NCI-H2171 treated with DMSO at 0.1 percent for 48 hours (cell line): ENCODE measurements around the gene PRICKLE1.

Experiments
- DNase-seq: peaks from one replicate; lab custom pipeline; 2025; lab: John Stamatoyannopoulos, UW

Gene PRICKLE1

GRCh38 chr12:42588524-42589464, 752 bp downstream of the PRICKLE1 start:
- DNase-seq = peak; percentile 74

DNA sequence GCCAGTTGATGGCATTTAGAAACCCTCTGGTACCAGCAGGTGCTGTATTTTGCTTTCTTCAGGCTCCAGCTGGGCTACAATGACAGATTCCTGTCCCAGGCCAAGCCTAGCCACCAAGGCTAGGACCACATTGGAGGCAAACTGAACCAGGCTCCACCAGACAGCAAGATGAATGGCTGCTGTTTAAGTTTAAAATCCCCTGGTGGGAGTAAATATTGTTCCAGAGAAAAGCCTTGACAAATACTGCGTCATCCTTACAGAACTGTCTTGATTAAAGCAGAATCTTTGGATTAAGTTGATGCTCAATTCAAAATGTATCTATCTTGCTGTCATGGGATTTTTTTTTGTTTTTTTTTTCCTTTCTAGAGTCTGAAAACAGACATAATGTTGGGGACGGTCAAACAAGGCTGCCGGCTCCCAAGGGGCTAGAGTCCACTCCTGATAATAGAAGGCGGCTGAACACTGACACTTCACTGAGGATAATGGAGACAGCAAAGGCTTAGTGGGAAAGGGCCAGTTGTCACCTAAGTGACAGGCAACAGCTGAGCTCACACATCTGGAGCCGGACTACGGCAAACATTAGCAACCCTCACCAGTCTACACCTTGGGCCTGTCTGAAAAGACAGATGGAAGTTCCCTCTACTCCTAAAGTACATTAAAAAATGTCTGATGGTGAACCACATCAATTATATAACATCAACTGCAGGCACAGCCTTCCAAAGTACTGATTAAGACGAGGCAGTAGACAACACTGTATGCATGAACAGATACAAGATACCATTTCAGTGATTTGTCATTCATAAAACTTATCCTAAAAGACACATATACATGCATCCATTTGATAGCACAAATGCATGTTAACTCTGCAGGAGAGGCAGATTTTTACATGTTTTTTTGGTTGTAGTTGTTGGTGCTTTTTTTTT, 1.7 kb downstream of the PRICKLE1 start:
- no peak for DNase-seq

DNA sequence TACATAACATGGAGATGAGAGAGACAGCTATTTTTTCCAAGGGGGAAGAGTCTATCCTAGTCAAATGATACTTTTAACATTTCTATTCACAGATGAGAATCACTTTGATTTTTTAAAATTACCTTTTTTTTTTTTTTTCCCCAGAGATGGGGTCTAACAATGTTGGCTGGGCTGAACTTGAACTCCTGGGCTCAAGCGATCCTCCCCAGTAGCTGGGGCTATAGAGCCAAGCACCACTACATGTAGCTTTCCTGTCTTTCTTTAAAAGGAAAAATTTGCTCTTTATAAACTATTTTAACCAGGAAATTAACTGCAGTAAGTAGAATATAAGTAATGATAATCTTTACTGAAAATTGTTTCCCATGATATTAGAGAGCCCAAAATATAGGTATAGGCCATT, 3.3 kb downstream of the PRICKLE1 start:
- DNase-seq = no peak

DNA sequence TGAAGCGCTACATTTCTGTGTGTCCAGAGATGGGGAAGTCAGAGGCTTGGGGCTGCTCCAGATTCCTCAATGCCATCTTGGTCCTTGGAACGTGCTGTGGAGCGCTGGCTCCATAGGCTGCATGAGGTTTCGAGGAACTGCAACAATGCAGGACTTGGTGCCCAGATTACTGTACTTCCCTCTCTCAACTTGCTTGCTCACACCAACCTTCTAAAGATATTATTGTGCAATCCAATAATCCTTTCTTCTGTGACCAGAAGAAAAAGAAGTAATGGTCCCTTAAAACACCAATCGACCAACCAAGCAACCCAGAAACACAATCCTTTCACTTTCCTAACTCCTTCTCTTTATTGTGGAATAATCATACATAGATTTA, 3.7 kb downstream of the PRICKLE1 start:
- no peak for DNase-seq

GRCh38 chr12:42585154-42585840, 4.2 kb downstream of the PRICKLE1 start:
- no peak for DNase-seq

GRCh38 chr12:42584651-42585111, 4.9 kb downstream of the PRICKLE1 start:
- DNase-seq = no peak

DNA sequence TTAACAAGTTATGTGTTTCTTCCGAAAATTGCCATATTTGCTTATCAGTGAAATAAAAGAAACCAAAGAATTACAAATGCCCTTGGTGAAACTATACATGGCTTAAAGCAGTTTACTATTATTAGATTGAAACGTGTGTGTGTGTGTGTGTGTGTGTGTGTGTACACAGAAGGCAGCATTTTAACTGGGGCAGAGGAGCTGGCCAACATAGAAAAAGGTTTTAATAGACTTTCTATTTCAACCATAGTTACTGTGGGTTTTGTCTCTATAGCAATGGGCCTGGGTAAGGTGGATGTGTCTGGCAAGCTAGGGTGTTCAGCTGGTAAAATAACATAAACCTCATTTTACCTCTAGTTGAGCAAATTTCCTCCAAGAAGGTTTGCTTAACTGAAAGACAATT, 6.5 kb downstream of the PRICKLE1 start:
- DNase-seq = no peak

GRCh38 chr12:42582498-42582897, 7.0 kb downstream of the PRICKLE1 start:
- no peak for DNase-seq

DNA sequence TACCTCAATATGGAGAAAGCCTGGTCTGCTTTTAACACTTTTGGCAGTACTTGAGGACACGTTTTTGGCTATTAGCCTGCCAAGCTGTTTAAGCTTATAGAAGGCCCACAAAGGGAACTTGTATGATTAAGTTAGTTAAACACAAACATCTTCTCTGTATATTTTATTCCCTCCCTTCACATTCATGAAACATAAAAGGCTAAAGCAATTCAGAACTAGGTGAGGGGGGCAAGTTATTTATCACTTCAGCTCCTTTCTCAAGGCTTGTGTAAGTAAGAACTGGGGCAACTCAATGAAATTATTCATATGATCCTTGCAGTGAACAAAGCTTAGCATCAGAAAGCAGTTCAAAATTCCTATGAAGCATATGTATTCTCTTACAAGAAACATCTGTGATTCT, 7.5 kb downstream of the PRICKLE1 start:
- DNase-seq = no peak

DNA sequence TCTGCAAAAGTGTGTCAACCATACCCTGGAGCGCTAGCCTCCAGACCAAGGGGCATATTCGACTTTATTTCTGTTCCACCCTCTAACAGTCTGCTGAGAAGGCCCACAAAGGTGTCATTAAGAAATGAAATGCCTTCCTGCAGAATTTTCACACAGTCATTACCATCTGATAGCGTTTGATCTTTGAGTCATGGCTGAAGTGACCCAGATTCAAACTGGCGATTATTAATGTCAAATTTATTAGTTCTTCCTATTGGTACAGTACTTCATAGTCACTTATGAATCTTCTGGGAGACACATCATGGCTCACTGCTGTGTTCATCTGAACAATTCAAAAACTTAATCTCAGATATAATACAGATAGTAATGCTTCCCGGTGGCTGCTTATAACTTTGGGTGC, 13.2 kb downstream of the PRICKLE1 start:
- no peak for DNase-seq

DNA sequence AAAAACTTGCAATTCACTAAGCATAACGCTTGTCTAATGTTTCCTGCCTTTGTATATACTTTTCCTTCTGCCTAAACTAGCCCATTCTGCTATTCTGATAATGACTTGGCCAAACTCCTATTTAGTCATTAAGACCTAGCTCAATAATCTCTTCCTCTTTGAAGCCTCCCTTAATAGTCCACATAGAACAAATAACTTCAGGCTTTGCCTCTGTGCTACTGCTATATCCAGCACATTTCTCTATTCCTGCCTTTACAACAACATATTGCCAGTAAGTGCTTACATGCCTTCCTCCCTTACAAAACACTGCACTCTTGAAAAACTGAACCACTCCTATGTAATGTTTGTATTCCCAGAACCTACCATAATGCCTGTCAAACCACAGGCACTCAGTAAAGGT, 13.8 kb downstream of the PRICKLE1 start:
- no peak for DNase-seq

- DNase-seq = no peak
Measured at GRCh38 chr12:42574851-42575266, 14.7 kb downstream of the PRICKLE1 start.

GRCh38 chr12:42571327-42572009, 18.1 kb downstream of the PRICKLE1 start:
- no peak for DNase-seq

GRCh38 chr12:42570076-42570475, 19.5 kb downstream of the PRICKLE1 start:
- DNase-seq = no peak

DNA sequence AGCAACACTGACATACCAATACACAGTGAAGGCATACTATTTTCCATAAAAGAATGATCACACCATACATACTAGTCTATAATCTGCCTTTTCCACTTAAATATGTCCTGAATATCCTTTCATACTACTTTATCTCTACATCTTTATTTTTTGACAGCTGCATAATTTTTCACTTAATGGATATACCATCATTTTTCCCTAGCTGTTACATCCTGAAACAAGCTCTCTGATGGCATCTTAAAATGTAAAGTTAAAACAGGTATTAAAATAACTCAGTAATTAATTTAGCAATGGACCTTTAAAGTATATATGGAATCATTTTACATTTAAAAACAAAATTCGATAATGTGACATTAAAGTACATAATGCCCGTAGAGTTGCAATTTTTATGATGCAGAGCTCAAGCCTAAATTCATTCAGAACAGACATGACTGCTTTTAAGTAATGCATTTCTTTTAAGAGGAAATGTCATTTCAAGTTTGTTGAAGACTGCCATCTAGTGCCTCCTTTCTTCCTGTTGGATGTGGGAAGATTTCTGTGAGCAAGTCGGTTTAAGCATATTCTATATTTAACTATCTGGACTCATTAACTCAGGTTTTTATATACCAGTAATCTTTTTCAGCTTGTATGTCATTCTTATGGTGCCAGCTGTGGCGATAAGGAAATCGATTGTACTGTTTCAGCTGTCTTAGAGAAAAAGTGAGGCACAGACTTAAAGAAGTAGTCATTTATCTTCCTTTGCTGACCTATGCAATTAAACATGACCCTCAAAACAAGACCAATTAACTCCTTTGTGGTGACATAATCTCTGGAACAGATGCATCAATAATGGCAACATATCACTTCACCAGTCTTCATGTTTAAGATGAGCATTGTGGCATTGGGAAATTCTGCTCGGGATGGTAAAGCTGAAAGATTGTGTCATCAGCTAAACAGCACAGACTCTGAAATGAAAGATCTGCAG, 20.3 kb downstream of the PRICKLE1 start:
- DNase-seq = peak; percentile 73

DNA sequence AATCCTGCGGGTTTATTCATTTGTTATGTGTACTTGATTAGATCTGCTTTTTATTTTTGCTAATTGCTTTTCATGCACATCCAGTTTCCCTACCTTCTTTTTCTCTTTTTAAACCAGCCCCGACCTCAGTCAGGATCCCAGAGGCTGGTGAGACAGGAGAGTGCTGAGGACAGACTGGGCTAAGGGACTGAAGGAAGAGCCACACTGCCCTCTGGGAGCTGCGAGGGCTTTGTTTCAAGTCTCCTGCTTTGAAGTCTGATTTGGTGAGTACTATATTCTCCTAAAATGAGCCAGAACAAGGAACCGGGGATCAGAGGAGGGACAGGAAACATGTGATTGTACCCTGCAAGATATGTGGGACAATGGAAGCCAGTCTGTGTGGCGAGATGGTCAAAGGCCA, 23.9 kb downstream of the PRICKLE1 start:
- DNase-seq = no peak

DNA sequence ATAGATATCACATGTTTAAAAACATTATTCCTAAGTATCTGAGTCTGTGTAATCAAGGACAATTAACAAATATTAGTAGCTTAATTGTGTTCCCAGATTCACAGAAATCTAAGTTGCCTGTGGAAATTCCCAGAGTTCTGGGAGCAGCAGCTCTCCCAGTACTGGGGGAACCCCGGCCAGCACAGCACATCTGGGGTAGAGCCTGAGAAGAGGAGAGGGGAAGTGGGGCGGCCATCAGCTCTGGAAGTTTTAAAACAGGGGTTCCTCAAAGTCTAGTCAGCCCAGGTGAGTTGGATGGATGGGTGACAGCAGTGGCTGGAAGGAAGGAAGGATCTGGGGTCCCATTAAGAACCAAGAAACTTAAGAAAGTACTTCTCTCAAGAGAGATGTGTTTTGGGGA, 24.6 kb downstream of the PRICKLE1 start:
- no peak for DNase-seq

GRCh38 chr12:42564556-42564955, 25.0 kb downstream of the PRICKLE1 start:
- no peak for DNase-seq

DNA sequence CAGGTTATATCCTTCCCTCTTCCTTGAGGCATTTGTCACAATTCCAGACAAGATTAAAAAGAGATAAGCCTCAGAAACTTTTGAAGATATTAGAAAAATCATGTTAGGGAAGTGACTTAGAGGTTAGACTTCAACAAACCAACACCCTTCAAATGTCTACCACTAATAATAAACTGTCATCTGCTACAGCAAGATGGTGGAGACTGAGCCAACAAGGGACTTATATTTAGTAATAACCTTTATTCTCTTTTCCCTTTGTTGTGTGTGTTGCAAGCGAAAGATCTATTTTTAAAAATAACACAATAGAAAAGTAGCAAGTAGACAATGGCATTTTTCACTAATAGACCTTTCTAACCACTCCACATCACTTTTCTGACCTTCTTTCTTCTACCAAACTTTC, 28.6 kb downstream of the PRICKLE1 start:
- no peak for DNase-seq

- DNase-seq = no peak
Measured at GRCh38 chr12:42557586-42558172, 31.9 kb downstream of the PRICKLE1 start.
